ENCODE results near the gene CREB3L4.

Gene CREB3L4

GRCh38 chr1:153936011-153936802, 31.5 kb upstream of the CREB3L4 start:
- no peak for DNase-seq (ENCODE audit: low spot score)

GRCh38 chr1:153937331-153937730, 30.4 kb upstream of the CREB3L4 start:
- no peak for DNase-seq (ENCODE audit: low spot score)

- no peak for DNase-seq (ENCODE audit: low spot score)
Measured at GRCh38 chr1:153938996-153939395, 28.7 kb upstream of the CREB3L4 start.

- no peak for DNase-seq (ENCODE audit: low spot score)
Measured at GRCh38 chr1:153939476-153939875, 28.2 kb upstream of the CREB3L4 start.

- DNase-seq (ENCODE audit: low spot score), result no peak
Measured at GRCh38 chr1:153940756-153941155, 26.9 kb upstream of the CREB3L4 start.

GRCh38 chr1:153941826-153942725, 25.6 kb upstream of the CREB3L4 start:
- DNase-seq (ENCODE audit: low spot score), result no peak

GRCh38 chr1:153942766-153943549, 24.7 kb upstream of the CREB3L4 start:
- no peak for DNase-seq (ENCODE audit: low spot score)

GRCh38 chr1:153944005-153944826, 23.5 kb upstream of the CREB3L4 start:
- no peak for DNase-seq (ENCODE audit: low spot score)

- no peak for DNase-seq (ENCODE audit: low spot score)
Measured at GRCh38 chr1:153944827-153945117, 22.9 kb upstream of the CREB3L4 start.

- DNase-seq (ENCODE audit: low spot score), result peak; percentile 55
Measured at GRCh38 chr1:153945131-153945794, 22.4 kb upstream of the CREB3L4 start.

GRCh38 chr1:153945795-153946621, 21.7 kb upstream of the CREB3L4 start:
- DNase-seq (ENCODE audit: low spot score), result peak; percentile 77

GRCh38 chr1:153946622-153947241, 21.0 kb upstream of the CREB3L4 start, which contains the start of gene DENND4B:
TSS of gene DENND4B (minus strand) at chr1:153946718. CDS start at chr1:153944374, 2,344 bp downstream.
- peak; percentile 83 for DNase-seq (ENCODE audit: low spot score)

- no peak for DNase-seq (ENCODE audit: low spot score)
Measured at GRCh38 chr1:153951183-153951582, 16.5 kb upstream of the CREB3L4 start.

- DNase-seq (ENCODE audit: low spot score), result no peak
Measured at GRCh38 chr1:153951801-153952200, 15.9 kb upstream of the CREB3L4 start.

GRCh38 chr1:153953859-153954365, 13.8 kb upstream of the CREB3L4 start:
- no peak for DNase-seq (ENCODE audit: low spot score)

- no peak for DNase-seq (ENCODE audit: low spot score)
Measured at GRCh38 chr1:153954826-153955225, 12.9 kb upstream of the CREB3L4 start.

GRCh38 chr1:153956997-153957715, 10.5 kb upstream of the CREB3L4 start:
- DNase-seq (ENCODE audit: low spot score), result no peak

GRCh38 chr1:153957744-153958110, 10.0 kb upstream of the CREB3L4 start:
- no peak for DNase-seq (ENCODE audit: low spot score)

Measured in pons (tissue), 1 donor.